Measurements from ENCODE around the gene ATXN10.
A peak's percentile ranks its signal among the peaks of the same experiment; 100 is the strongest.

ATXN10 gene

DNA sequence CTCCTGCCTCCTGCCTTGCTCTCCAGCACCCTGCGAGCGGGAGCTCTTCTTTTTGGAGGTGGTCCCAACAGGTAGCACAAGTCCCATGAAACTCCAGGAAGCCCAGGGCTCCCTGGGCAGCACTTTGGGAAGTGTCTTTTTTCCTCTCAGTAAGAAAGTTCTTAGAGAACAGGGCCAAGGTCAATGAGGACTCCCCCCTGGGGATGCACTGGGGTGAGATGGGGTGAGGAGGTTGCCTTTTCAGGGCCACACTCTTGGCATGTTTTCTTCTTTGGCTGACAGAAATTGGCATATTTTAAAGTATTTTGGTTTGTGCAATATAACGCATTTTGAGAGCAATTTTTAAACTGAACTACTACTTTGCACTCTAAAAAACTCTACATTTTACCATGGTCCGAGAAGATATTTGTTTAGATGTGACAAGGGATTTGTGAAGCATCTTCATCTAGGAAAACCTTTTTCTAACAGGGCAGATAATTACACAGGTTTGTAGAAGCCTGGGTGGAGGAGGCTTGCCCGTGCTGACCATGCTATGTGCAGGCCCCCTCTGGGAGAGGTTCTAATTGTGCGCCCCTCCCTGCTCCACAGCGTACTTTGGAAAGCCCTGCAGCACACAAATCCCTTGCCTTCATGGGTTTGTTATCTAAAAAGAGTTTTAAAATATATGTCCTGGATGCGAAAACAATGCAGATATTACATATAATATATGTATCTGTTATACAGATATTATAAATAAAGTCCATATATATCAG lies 165.0 kb downstream of the ATXN10 start:
- TF ChIP-seq, protein P1, sequence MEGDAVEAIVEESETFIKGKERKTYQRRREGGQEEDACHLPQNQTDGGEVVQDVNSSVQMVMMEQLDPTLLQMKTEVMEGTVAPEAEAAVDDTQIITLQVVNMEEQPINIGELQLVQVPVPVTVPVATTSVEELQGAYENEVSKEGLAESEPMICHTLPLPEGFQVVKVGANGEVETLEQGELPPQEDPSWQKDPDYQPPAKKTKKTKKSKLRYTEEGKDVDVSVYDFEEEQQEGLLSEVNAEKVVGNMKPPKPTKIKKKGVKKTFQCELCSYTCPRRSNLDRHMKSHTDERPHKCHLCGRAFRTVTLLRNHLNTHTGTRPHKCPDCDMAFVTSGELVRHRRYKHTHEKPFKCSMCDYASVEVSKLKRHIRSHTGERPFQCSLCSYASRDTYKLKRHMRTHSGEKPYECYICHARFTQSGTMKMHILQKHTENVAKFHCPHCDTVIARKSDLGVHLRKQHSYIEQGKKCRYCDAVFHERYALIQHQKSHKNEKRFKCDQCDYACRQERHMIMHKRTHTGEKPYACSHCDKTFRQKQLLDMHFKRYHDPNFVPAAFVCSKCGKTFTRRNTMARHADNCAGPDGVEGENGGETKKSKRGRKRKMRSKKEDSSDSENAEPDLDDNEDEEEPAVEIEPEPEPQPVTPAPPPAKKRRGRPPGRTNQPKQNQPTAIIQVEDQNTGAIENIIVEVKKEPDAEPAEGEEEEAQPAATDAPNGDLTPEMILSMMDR (IDR thresholded peaks at IDR 0.05; ENCODE audit: low read depth, low read length), result no peak
- no peak overlapping the region for H3K4me3 ChIP-seq (ENCODE audit: low read depth, low read length)
- in situ Hi-C loops (cut with HindIII; ENCODE audit: low sequenced_read_pairs), result no loop called here
- DNase-seq (ENCODE audit: low read depth, low spot score), result no peak

DNA sequence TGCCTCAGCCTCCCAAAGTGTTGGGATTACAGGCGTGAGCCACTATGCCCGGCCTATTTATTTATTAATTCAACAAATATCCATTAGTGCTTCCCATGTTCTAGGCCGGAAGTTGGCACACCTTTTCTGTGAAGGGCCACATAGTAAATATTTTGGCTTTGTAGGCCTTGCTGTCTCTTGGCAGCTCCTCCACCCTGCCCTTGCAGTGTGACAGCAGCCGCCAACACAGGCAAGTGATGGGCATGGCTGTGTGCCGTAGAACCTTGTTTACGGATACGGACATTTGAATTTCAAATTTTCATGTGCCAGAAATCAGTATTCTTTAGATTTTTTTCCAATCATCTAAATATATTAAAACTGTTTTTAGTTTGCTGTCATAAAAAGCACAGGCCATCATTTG lies 165.9 kb downstream of the ATXN10 start:
- no peak for DNase-seq (ENCODE audit: low read depth, low spot score)
- no peak overlapping the region for H3K4me3 ChIP-seq (ENCODE audit: low read depth, low read length)
- TF ChIP-seq, protein P1 (IDR thresholded peaks at IDR 0.05; ENCODE audit: low read depth, low read length), result no peak
- in situ Hi-C loops (cut with HindIII; ENCODE audit: low sequenced_read_pairs), result no loop called here

DNA sequence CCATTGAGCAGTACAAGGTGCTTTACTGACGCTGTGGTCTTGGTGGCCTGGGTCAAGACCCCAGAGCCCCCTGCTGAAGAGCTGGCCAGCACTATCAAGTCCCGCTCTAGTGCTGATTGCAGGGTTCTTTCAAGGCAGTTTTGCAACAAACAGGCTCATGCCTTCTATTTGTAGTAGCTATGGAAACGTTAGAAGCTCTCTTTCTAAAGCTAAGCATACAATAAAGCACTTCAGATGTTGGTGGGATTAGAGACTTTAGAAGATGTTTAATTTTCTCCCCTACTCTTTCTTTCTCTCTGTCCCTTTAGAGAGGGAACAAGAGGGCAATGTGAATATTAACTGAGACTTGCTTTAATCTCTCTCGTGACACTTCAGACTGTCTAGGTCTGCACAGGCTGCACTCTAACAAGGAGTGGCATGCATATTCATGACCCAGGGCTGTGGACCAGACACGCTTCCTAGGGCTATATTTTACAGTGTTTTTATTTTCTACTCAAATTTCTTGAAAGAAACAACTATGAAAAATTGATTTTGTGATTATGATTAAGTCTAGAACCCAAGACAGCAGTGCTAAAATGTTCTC lies 166.8 kb downstream of the ATXN10 start:
- TF ChIP-seq, protein P1 (IDR thresholded peaks at IDR 0.05; ENCODE audit: low read depth, low read length), result no peak
- no peak for DNase-seq (ENCODE audit: low read depth, low spot score)
- H3K4me3 ChIP-seq (ENCODE audit: low read depth, low read length), result no peak overlapping the region
- in situ Hi-C loops (cut with HindIII; ENCODE audit: low sequenced_read_pairs), result no loop called here

- no peak for DNase-seq (ENCODE audit: low read depth, low spot score)
- H3K4me3 ChIP-seq (ENCODE audit: low read depth, low read length), result no peak overlapping the region
- in situ Hi-C loops (cut with HindIII; ENCODE audit: low sequenced_read_pairs), result no loop called here
- TF ChIP-seq, protein P1 (IDR thresholded peaks at IDR 0.05; ENCODE audit: low read depth, low read length), result no peak
Measured at GRCh38 chr22:45840483-45840882, 168.8 kb downstream of the ATXN10 start.

- TF ChIP-seq, protein P1 (IDR thresholded peaks at IDR 0.05; ENCODE audit: low read depth, low read length), result no peak
- DNase-seq (ENCODE audit: low read depth, low spot score), result peak; percentile 65
- no peak overlapping the region for H3K4me3 ChIP-seq (ENCODE audit: low read depth, low read length)
- in situ Hi-C loops (cut with HindIII; ENCODE audit: low sequenced_read_pairs), result no loop called here
Measured at GRCh38 chr22:45842291-45842991, 170.8 kb downstream of the ATXN10 start.

- in situ Hi-C loops (cut with HindIII; ENCODE audit: low sequenced_read_pairs), result no loop called here
- TF ChIP-seq, protein P1 (IDR thresholded peaks at IDR 0.05; ENCODE audit: low read depth, low read length), result no peak
- peak; percentile 12 for DNase-seq (ENCODE audit: low read depth, low spot score)
- no peak overlapping the region for H3K4me3 ChIP-seq (ENCODE audit: low read depth, low read length)
Measured at GRCh38 chr22:45843031-45843430, 171.4 kb downstream of the ATXN10 start.

Data from astrocyte of the spinal cord (primary cell).